Activated naive CD4-positive, alpha-beta T cell treated with anti-CD3 and anti-CD28 coated beads, Interleukin-2, amount 50 U/mL, for 16 hours (primary cell): ENCODE results near the gene TRAPPC11.

ENCODE experiments used
- DNase-seq: peaks from one replicate; pipeline ENCODE4 v3.0.0-alpha.2; 2020

TRAPPC11 gene

GRCh38 chr4:183638436-183638835 is 20.7 kb upstream of the TRAPPC11 start:
- no peak for DNase-seq

GRCh38 chr4:183639291-183639690 is 19.8 kb upstream of the TRAPPC11 start:
- no peak for DNase-seq

GRCh38 chr4:183645326-183645725 is 13.8 kb upstream of the TRAPPC11 start:
- DNase-seq: no peak

GRCh38 chr4:183657564-183657963 is 1.5 kb upstream of the TRAPPC11 start:
- no peak for DNase-seq

GRCh38 chr4:183658362-183659028 is 598 bp upstream of the TRAPPC11 start:
- DNase-seq: peak; percentile 25

GRCh38 chr4:183659872-183660242 is 764 bp downstream of the TRAPPC11 start:
- no peak for DNase-seq

GRCh38 chr4:183666088-183666487 is 7.0 kb downstream of the TRAPPC11 start:
- no peak for DNase-seq

GRCh38 chr4:183670251-183670650 is 11.2 kb downstream of the TRAPPC11 start:
- DNase-seq: no peak

GRCh38 chr4:183670960-183671555 is 12.0 kb downstream of the TRAPPC11 start:
- DNase-seq: no peak

GRCh38 chr4:183674153-183674552 is 15.1 kb downstream of the TRAPPC11 start:
- no peak for DNase-seq

- DNase-seq: no peak
Observed at GRCh38 chr4:183675625-183676024, 16.5 kb downstream of the TRAPPC11 start.

GRCh38 chr4:183681119-183681518 is 22.0 kb downstream of the TRAPPC11 start:
- no peak for DNase-seq

- no peak for DNase-seq
Observed at GRCh38 chr4:183686461-183686860, 27.4 kb downstream of the TRAPPC11 start.

GRCh38 chr4:183688216-183688615 is 29.1 kb downstream of the TRAPPC11 start:
- no peak for DNase-seq

- no peak for DNase-seq
Observed at GRCh38 chr4:183691006-183691405, 31.9 kb downstream of the TRAPPC11 start.

- DNase-seq: no peak
Observed at GRCh38 chr4:183691897-183692296, 32.8 kb downstream of the TRAPPC11 start.

GRCh38 chr4:183698909-183699308 is 39.8 kb downstream of the TRAPPC11 start:
- DNase-seq: no peak

- DNase-seq: no peak
Observed at GRCh38 chr4:183700407-183700806, 41.3 kb downstream of the TRAPPC11 start.

GRCh38 chr4:183702492-183702891 is 43.4 kb downstream of the TRAPPC11 start:
- DNase-seq: no peak

GRCh38 chr4:183714626-183715025 is 55.5 kb downstream of the TRAPPC11 start:
- no peak for DNase-seq

GRCh38 chr4:183716302-183716701 is 57.2 kb downstream of the TRAPPC11 start:
- no peak for DNase-seq

- DNase-seq: no peak
Observed at GRCh38 chr4:183718876-183719275, 59.8 kb downstream of the TRAPPC11 start.

- DNase-seq: peak; percentile 62
Observed at GRCh38 chr4:183721207-183722081, 62.4 kb downstream of the TRAPPC11 start.
